Measurements from ENCODE around the gene DMXL1. TPM values are rescaled to one million over a fixed set of nuclear protein-coding genes. Genes with fewer than 3 reads are reported as not detected.

The DMXL1 gene
- total RNA-seq, 2 experiments from 2014 or later = 23.5 to 31.1 TPM

DNA sequence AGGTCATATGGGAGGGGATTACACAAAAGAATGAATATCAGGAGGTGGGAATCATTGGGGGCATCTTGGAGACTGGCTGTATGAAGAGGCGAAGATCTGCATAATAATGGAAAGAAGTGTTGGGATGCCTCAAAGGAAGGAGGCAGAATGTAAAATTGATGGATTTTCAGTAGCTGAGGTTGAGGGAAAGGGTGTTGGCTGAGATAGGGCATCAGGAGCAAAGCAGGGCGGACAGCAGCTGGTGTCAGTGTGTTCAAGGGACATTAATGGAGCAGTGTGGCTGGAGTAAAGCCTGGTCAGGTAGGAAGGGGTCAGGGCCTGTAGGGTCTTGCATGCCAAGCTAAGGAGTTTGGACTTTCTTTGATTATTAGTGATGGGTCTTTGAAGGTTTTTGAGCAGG is 219.7 kb downstream of the DMXL1 start:
- peak overlapping the region; percentile 0 for H3K4me3 Mint-ChIP-seq
- POLR2A ChIA-PET = interaction anchor here (0.6 to 1.2 kb wide), 3 partner anchors 17 to 220 kb away, joined by 3 read pairs; partner anchors contain the start of gene DMXL1
- no peaks in the 10 kb centered on the region for H3K27me3 Mint-ChIP-seq
- no peak for ATAC-seq
- H3K9me3 Mint-ChIP-seq (ENCODE audit: low read depth) = peaks cover 9% of the 10 kb centered on the region
- H3K36me3 Mint-ChIP-seq (ENCODE audit: low read depth) = peaks cover 37% of the 10 kb centered on the region
- intact Hi-C loops (cut with DNase I, micrococcal nuclease) = no loop called here
- CTCF ChIA-PET = interaction anchor here (1.0 to 3.2 kb wide), 15 partner anchors 9 to 121 kb away, joined by 3 to 12 read pairs (median 5); no protein-coding TSS in a partner anchor
- peak overlapping the region; percentile 93 for H3K27ac Mint-ChIP-seq
- H3K4me1 Mint-ChIP-seq = peaks cover 79% of the 10 kb centered on the region
- DNase-seq = no peak

DNA sequence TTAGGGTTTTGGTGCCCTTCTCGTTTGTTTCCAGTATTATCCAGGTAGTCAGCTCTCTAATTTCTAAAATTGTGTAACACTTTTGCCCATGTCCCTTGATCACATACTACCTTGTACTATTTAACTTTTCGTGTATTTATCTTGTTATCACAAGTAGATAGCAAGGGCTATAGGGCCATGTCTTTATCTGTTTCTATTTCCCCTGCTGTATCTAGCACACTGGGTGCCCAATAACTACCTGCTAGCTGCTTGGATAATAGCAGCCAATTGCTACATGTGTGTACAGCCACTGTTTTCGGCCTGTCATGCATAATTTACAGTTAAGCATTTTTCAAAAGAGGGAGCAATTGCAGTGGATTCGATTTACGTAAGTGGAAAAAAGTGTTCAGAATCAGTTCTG is 220.2 kb downstream of the DMXL1 start:
- intact Hi-C loops (cut with DNase I, micrococcal nuclease) = no loop called here
- peak overlapping the region; percentile 93 for H3K27ac Mint-ChIP-seq
- H3K36me3 Mint-ChIP-seq (ENCODE audit: low read depth) = peaks cover 37% of the 10 kb centered on the region
- ATAC-seq (no peak), DNase-seq (no peak)
- H3K4me3 Mint-ChIP-seq = no peak overlapping the region
- ChIA-PET CTCF (interaction anchor here (1.0 to 3.2 kb wide), 11 partner anchors 9 to 120 kb away, joined by 3 to 12 read pairs (median 7); no protein-coding TSS in a partner anchor), POLR2A (interaction anchor here (0.7 kb wide), 1 partner anchor 220 kb away, joined by 3 read pairs; the partner anchor contains the start of gene DMXL1)
- peaks cover 9% of the 10 kb centered on the region for H3K9me3 Mint-ChIP-seq (ENCODE audit: low read depth)
- peaks cover 75% of the 10 kb centered on the region for H3K4me1 Mint-ChIP-seq
- H3K27me3 Mint-ChIP-seq = no peaks in the 10 kb centered on the region

GRCh38 chr5:119291877-119292276 is 221.0 kb downstream of the DMXL1 start:
- ChIA-PET CTCF (interaction anchor here (1.0 to 2.8 kb wide), 4 partner anchors 14 to 95 kb away, joined by 3 to 8 read pairs (median 4); no protein-coding TSS in a partner anchor), POLR2A (no interaction called here)
- Mint-ChIP-seq H3K9me3 (ENCODE audit: low read depth) (peaks cover 9% of the 10 kb centered on the region), H3K27ac (peak overlapping the region; percentile 85), H3K4me3 (no peak overlapping the region), H3K4me1 (peaks cover 67% of the 10 kb centered on the region), H3K36me3 (ENCODE audit: low read depth) (peaks cover 41% of the 10 kb centered on the region), H3K27me3 (no peaks in the 10 kb centered on the region)
- no peak for ATAC-seq
- intact Hi-C loops (cut with DNase I, micrococcal nuclease) = no loop called here
- DNase-seq = no peak

GRCh38 chr5:119292701-119293515 is 222.0 kb downstream of the DMXL1 start:
- H3K4me1 Mint-ChIP-seq = peaks cover 64% of the 10 kb centered on the region
- no peak for DNase-seq
- H3K4me3 Mint-ChIP-seq = no peak overlapping the region
- CTCF ChIA-PET = interaction anchor here (1.1 to 1.8 kb wide), 2 partner anchors 9 to 44 kb away, joined by 4 read pairs; no protein-coding TSS in a partner anchor
- H3K27ac Mint-ChIP-seq = peak overlapping the region; percentile 63
- peaks cover 9% of the 10 kb centered on the region for H3K9me3 Mint-ChIP-seq (ENCODE audit: low read depth)
- peaks cover 44% of the 10 kb centered on the region for H3K36me3 Mint-ChIP-seq (ENCODE audit: low read depth)
- intact Hi-C loops (cut with DNase I, micrococcal nuclease) = no loop called here
- H3K27me3 Mint-ChIP-seq = no peaks in the 10 kb centered on the region
- POLR2A ChIA-PET = no interaction called here
- ATAC-seq = peak; percentile 34

- ATAC-seq (no peak), DNase-seq (no peak)
- Mint-ChIP-seq H3K27me3 (no peaks in the 10 kb centered on the region), H3K9me3 (ENCODE audit: low read depth) (peaks cover 9% of the 10 kb centered on the region), H3K36me3 (ENCODE audit: low read depth) (peaks cover 44% of the 10 kb centered on the region), H3K4me1 (peaks cover 60% of the 10 kb centered on the region), H3K4me3 (no peak overlapping the region), H3K27ac (peak overlapping the region; percentile 59)
- ChIA-PET CTCF (interaction anchor here (1.1 kb wide), 1 partner anchor 9 kb away, joined by 4 read pairs; no protein-coding TSS in a partner anchor), POLR2A (no interaction called here)
- intact Hi-C loops (cut with DNase I, micrococcal nuclease) = no loop called here
Observed at GRCh38 chr5:119293516-119293829, 222.6 kb downstream of the DMXL1 start.

Small RNA genes lying within 50 kb of the gene (microRNA-seq; reads per million reads assigned to microRNA genes)
- not detected for gene MIR5706 (ENCODE audit: borderline replicate concordance)

Other genes with a start within 250 kb of the DMXL1 start
- gene DTWD2, start 82.5 kb upstream of the DMXL1 start, total RNA-seq = 1 to 10 TPM; 3.6 to 4.5 TPM